GM19238 (cell line): ENCODE results near the gene HYLS1.
A peak's percentile ranks its signal among the peaks of the same experiment; 100 is the strongest.

Experiments
- DNase-seq: peaks from one replicate; pipeline ENCODE4 v3.0.0; 2011; ENCODE audit warnings: low spot score; ENCODE audit not compliant: insufficient read length

HYLS1 gene

DNA sequence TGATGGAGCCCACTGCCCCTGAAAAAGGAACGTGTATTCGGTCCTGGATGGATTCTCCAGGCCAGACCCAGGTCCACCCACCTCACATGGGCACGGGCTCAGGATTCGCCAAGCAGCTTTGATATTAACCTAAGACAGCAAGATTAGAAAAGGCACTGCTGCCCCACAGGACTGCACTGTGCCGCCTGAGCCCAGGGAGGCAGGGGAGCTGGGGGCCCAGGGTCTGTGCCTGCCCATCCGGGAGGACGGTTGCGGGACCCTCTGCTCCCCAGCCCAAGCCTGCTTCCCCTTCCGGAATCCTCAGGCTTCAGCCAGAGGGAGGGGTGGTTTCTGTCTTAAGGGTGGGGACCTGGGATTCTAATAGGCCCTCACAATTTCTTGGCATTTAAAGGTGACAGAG, 44.8 kb downstream of the HYLS1 start:
- DNase-seq = no peak

GRCh38 chr11:125933030-125933813, 45.8 kb downstream of the HYLS1 start:
- DNase-seq = no peak

GRCh38 chr11:125934473-125934872, 47.0 kb downstream of the HYLS1 start:
- DNase-seq = no peak

DNA sequence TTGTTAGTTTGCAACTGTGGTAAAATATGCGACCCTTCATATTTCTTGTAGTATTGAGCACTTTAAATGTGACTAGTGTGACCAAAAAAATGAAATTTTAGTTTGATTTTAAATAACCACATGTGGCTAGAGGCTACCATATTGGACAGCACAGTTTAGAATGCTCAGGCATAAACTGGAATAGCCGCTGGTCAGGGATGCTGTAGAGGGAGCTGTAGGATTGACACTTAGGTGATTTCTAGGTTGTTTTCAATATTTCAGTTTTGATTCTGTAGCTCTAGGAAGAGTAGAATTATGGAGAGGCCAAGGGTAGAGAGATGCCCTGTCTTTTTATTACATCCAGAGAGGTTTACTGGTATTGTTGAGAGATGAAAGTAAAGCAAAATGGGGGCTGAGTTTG, 47.6 kb downstream of the HYLS1 start:
- DNase-seq = no peak

- DNase-seq = no peak
Measured at GRCh38 chr11:125935618-125936199, 48.2 kb downstream of the HYLS1 start.

GRCh38 chr11:125938418-125938817, 51.0 kb downstream of the HYLS1 start:
- DNase-seq = no peak

- no peak for DNase-seq
Measured at GRCh38 chr11:125939081-125939521, 51.6 kb downstream of the HYLS1 start.

DNA sequence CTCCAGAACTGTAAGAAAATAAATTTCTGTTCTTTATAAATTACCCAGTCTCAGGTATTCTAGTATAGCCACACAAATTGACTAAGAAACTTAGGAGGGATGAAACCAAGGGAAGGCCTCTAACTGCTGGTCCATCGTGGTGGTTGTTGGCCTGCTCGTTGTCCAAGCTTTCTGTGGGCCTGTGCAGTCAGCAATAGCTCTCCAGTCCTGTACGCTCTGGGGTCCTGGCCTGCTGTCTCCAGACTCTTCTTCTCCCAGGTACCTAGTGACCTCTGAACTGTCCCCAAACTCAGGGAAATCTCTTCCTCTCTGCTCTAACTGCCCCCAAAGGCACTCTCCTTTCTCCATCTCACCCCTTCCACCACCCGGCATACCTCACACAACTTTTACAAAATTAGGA, 52.7 kb downstream of the HYLS1 start:
- DNase-seq = no peak

- DNase-seq = no peak
Measured at GRCh38 chr11:125941267-125941618, 53.8 kb downstream of the HYLS1 start.

GRCh38 chr11:125941619-125942611, 54.4 kb downstream of the HYLS1 start:
- DNase-seq = peak; percentile 42

DNA sequence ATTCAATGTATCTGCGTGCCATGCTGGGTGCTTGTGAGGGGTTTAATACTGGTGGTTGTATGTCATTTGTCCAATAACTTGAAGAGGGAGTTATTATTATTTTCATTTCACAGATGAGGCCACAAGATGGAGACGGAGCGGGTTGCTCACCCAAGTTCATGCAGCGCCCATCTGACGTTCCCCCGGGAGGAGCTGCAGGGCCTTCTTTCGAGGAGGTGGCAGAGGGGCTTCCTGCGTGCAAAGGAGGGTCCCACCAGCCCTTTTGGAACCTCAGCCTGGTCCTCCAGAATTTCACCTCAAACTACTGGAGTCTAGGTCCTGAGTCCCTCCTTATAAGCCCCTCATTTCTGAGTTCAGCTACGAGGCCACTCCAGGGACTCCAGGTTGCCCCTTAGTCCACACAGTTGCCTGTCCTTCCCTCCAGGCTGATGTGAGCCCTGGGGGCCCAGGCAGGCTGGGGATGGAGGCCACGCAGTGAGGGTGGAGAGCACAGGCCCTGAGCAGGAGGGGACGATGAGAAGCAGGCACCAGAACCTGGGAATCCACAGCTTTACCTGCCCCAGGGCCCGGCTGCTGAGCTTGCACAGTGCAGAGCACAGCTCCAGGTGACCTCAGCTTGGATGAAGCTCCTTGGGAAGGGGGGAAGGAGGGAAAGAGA, 55.4 kb downstream of the HYLS1 start:
- DNase-seq = no peak

DNA sequence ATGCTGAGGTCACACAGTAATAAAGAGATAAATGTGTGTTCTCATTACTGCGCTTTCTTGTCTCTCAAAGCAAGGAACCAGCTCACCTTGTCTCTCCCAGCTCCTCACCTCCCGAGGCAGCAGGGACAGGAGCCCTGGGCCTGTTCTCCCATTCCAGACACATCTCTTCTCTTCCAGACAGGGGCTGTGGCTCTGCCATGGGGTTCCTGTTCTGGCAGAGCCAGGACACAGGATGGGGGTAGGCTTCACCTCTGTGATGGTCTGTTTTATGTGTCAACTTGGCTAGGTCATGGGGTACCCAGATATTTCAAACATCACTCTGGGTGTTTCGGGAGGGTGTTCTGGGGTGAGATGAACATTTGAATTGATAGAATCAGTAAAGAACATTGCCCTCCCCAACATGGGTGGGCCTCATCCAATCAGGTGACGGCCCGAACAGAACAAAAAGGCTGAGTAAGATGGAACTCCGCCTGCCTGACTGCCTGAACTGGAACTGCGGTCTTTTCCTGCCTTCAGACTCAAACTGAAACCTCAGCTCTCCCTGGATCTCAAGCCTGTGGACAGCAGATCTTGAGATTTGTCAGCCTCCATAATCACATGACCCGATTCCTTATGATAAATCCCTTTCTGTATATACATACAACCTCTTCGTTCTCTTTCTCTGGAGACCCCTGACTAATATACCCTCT, 56.3 kb downstream of the HYLS1 start:
- no peak for DNase-seq

DNA sequence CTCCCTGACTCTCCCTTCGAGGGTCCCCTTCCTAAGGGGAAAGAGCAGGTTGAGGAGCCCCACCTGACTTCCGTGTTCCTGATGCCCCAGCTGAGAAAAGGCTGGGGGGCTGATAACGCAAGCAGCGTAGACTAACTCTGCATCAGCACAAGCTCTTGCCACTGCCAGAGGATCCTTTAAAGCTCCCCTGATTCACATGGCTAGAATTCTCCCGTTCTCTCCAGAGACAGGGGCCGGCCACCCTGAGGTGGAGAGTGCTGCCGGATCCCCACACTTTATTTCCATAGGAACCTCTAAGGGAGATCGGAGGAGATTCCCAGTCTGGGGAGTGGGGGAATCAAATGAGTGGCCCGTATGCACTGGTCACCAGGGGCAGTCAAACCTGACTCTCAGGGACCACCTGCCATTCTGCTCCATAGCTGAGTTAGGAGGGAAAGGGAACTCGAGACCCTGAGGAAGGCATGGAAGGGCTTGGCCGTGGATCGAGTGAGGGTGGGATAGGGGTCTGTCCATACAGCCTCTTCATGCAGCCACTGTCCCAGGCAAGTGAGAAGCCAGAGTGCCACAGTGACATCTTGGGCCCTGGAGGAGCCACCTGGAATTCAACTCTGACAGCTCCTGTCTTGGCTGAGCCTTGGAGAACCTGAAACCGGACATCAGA, 57.0 kb downstream of the HYLS1 start:
- no peak for DNase-seq

DNA sequence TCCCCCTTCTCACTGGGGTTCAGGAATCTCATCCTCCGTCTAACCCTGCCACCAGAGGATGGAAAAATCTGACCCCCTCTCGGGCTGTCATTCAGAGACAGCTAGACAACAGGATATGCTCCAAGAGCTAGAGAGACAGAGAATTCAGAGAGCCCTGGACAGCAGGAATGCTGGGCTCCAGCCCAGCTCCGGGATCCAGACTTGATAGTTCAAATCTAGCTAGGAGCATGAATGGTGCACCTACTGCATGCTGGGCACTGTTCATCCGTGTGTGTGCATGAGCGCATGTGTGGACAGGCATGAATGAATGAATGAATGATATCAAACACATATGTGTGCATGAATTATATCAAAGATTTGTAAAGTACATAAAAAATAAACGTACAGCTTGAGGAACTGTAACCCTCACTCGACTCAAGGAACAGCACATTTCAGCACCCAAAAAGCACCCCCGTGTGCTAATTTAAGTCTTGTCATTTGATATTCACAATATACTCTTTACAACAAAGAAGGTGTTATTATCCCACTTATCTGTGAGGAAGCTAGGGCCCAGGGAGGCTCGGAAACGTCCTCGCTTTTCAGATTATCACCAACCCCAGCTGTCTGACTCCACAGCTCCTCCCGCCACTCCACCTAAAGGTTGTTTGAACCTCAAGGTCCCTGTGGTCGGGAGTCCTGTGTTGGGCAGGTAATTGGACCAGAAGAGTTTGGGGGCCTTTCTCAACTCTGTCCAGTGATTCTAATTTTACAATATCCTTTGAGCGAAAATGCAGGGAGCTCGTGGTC, 57.7 kb downstream of the HYLS1 start:
- no peak for DNase-seq

- DNase-seq = no peak
Measured at GRCh38 chr11:125945797-125946520, 58.5 kb downstream of the HYLS1 start, which contains the start of gene VSIG10L2. TSS of gene VSIG10L2 (plus strand) at chr11:125946044. CDS start at chr11:125946056, 12 bp downstream.

DNA sequence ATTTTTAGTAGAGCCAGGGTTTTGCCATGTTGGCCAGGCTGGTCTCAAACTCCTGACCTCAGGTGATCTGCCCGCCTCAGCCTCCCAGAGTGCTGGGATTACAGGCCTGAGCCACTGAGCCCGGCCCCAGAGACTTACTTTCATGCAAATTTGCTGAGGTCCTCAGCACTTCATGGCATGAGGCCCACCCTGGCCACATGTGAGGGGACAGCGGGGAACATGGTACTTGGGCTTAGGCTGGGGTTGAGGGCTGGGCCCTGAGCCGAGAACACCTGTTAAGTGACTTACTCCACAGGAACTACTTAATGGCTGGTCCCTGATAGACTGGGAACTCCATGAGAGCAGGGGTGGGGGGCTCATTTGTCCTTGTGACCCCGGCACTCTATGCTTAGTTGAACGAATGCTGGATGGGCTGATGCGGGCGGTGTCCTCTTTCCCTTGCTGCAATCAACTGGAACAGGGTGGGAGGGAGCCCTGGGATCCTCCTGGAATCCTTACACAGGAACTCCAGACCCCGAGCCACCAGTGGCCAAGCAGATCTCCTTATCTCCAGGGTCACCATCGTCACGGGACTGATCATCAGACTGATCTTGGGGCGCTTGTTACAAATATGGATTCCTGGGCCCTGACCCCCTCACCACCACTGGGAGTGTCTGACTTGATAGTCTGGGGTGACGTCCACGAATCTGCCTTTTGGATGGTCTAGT, 59.4 kb downstream of the HYLS1 start:
- DNase-seq = no peak

- no peak for DNase-seq
Measured at GRCh38 chr11:125947419-125948277, 60.2 kb downstream of the HYLS1 start.
